Endothelial cell of umbilical vein (primary cell): Measurements from ENCODE around the gene CELF1. TPM values are rescaled to one million over a fixed set of nuclear protein-coding genes. Genes with fewer than 3 reads are reported as not detected.

ENCODE experiments used
- BruUV-seq: library from RNA; stranded (reverse); fragments of 400-500 nt; replicated peaks from 2 replicates; lab custom pipeline; 2021; lab: Mats Ljungman, UMichigan
- CTCF ChIA-PET: fragments of 300-600, 350-600 bp; sonication (Branson Sonifier 250); formaldehyde crosslinking; loops from one replicate; lab custom pipeline; 2021; ENCODE audit warnings: antibody characterized with exemption, inconsistent platforms; lab: Charles Lee
- POLR2A ChIA-PET: fragments of 300-600, 350-600 bp; sonication (Branson Sonifier 250); formaldehyde crosslinking; loops from one replicate; lab custom pipeline; 2021; ENCODE audit warnings: antibody characterized with exemption, inconsistent platforms; lab: Charles Lee
- DNase-seq: peaks from one replicate; pipeline ENCODE4 v3.0.0-alpha.2; 2011; ENCODE audit warnings: low read depth, low spot score
- FAIRE-seq: peaks from 2 replicates; lab custom pipeline; 2011; peaks lifted over from hg19 to GRCh38; lab: Jason Lieb, UNC
- H2AFZ ChIP-seq: 2 replicates; pipeline ENCODE4 v1.6.0; 2012; ENCODE audit warnings: low read depth, low read length, control low read depth, inconsistent platforms
- H3K27ac ChIP-seq: 2 replicates; pipeline ENCODE4 v1.5.1; 2011; ENCODE audit warnings: low read depth, mild to moderate bottlenecking, control low read depth, low read length, moderate library complexity; ENCODE audit not compliant: insufficient read depth
- H3K27me3 ChIP-seq, 2 experiments: 2 replicates each; pipeline versions ENCODE4 v1.6.0 to v1.6.1; 2011; ENCODE audit warnings: low read length in 2 of 2, mixed read lengths in 1 of 2; ENCODE audit not compliant: control insufficient read depth in 2 of 2, insufficient read depth in 2 of 2
- H3K36me3 ChIP-seq, 2 experiments: 2 replicates in 1 of 2; 3 replicates in 1 of 2; pipeline ENCODE4 v1.5.1; 2011; ENCODE audit warnings: low read length in 2 of 2, mild to moderate bottlenecking in 1 of 2, moderate library complexity in 1 of 2; ENCODE audit not compliant: control insufficient read depth in 2 of 2, insufficient read depth in 2 of 2; ENCODE audit errors: extremely low read depth in 1 of 2
- H3K4me1 ChIP-seq: 3 replicates; pipeline ENCODE4 v1.5.1; 2011; ENCODE audit warnings: mild to moderate bottlenecking, low read length; ENCODE audit not compliant: control insufficient read depth, insufficient read depth; ENCODE audit errors: extremely low read depth
- H3K4me2 ChIP-seq: 2 replicates; pipeline ENCODE4 v1.6.1; 2011; ENCODE audit warnings: low read length, control low read depth, mixed read lengths; ENCODE audit not compliant: insufficient read depth
- H3K4me3 ChIP-seq, 3 experiments: fragments of 200-600 bp in 1 of 3; sonication (generic), shearing (Covaris generic) in 1 of 3; replicated peaks in 1 of 3; 2 replicates each; pipeline ENCODE4 v1.5.1; 2011 to 2016; ENCODE audit warnings: control low read depth in 3 of 3, low read length in 3 of 3, mild to moderate bottlenecking in 2 of 3, inconsistent platforms in 1 of 3, low read depth in 1 of 3, moderate library complexity in 1 of 3; ENCODE audit not compliant: insufficient read depth in 1 of 3
- H3K79me2 ChIP-seq: 2 replicates; pipeline ENCODE4 v1.6.0; 2012; ENCODE audit warnings: low read length, inconsistent platforms; ENCODE audit not compliant: control insufficient read depth, insufficient read depth
- H3K9ac ChIP-seq: replicated peaks from 2 replicates; pipeline ENCODE3; 2011; ENCODE audit warnings: low read length, control low read depth; ENCODE audit not compliant: insufficient read depth; ENCODE audit errors: extremely low read depth
- H3K9me1 ChIP-seq: replicated peaks from 3 replicates; pipeline ENCODE4 v1.6.0; 2011; ENCODE audit warnings: mild to moderate bottlenecking, low read length; ENCODE audit not compliant: control insufficient read depth, insufficient read depth; ENCODE audit errors: extremely low read depth
- H3K9me3 ChIP-seq: replicated peaks from 2 replicates; pipeline ENCODE4 v1.5.1; 2012; ENCODE audit warnings: low read length, inconsistent platforms; ENCODE audit not compliant: control insufficient read depth, insufficient read depth
- H4K20me1 ChIP-seq: replicated peaks from 2 replicates; pipeline ENCODE3; 2011; ENCODE audit warnings: mild to moderate bottlenecking, low read length; ENCODE audit not compliant: control insufficient read depth, insufficient read depth; ENCODE audit errors: extremely low read depth
- CTCF ChIP-seq, 2 donors: IDR thresholded peaks; 1 replicate in 1 of 2; 2 replicates in 1 of 2; pipeline ENCODE4 v1.5.1; 2011; ENCODE audit warnings: low read length in 2 of 2, mild to moderate bottlenecking in 2 of 2, moderate library complexity in 2 of 2, control low read depth in 1 of 2, inconsistent platforms in 1 of 2, low read depth in 1 of 2; ENCODE audit not compliant: insufficient read depth in 1 of 2; ENCODE audit errors: extremely low read depth in 1 of 2
- EZH2 ChIP-seq: IDR thresholded peaks from 2 replicates; pipeline ENCODE4 v1.6.1; 2012; ENCODE audit warnings: borderline replicate concordance, low read depth, mild to moderate bottlenecking, moderate library complexity, low read length, inconsistent platforms; ENCODE audit not compliant: severe bottlenecking
- FOS ChIP-seq: IDR thresholded peaks from 2 replicates; pipeline ENCODE4 v1.6.1; 2011; ENCODE audit warnings: mild to moderate bottlenecking, low read length, moderate library complexity, borderline replicate concordance; ENCODE audit not compliant: insufficient read depth
- GATA2 ChIP-seq: IDR thresholded peaks from 2 replicates; pipeline ENCODE4 v1.7.0; 2011; ENCODE audit warnings: low read depth, mild to moderate bottlenecking, moderate library complexity, mixed read lengths, low read length; ENCODE audit not compliant: insufficient read length, insufficient read depth
- JUN ChIP-seq: IDR thresholded peaks from 2 replicates; pipeline ENCODE4 v1.6.1; 2011; ENCODE audit warnings: borderline replicate concordance, low read depth; ENCODE audit not compliant: insufficient read length, insufficient read depth
- MAX ChIP-seq: IDR thresholded peaks from 2 replicates; pipeline ENCODE4 v1.6.1; 2011; ENCODE audit not compliant: insufficient read depth, insufficient read length
- MYC ChIP-seq: IDR thresholded peaks from one replicate; pipeline ENCODE4 v1.6.1; 2011; ENCODE audit warnings: mild to moderate bottlenecking, low read depth, low read length
- POLR2A ChIP-seq: IDR thresholded peaks from 2 replicates; pipeline ENCODE4 v1.6.1; 2012; ENCODE audit warnings: low read depth, mild to moderate bottlenecking, control low read depth, low read length
- POLR2AphosphoS5 ChIP-seq: IDR thresholded peaks from 2 replicates; pipeline ENCODE4 v1.6.1; 2012; ENCODE audit warnings: low read depth, mild to moderate bottlenecking, control low read depth, low read length, moderate library complexity; ENCODE audit not compliant: insufficient read depth
- dilution Hi-C: fragments of 300-500 bp; cut with MboI; formaldehyde crosslinking; loops from one replicate; pipeline ENCODE4 v1.15.0; 2019; ENCODE audit warnings: low sequenced_read_pairs; ENCODE audit not compliant: extremely low pct_ligation_motif_present
- intact Hi-C: fragments of 100-400 bp; cut with micrococcal nuclease; formaldehyde crosslinking; loops from one replicate; pipeline ENCODE4 v1.10.0; 2022
- polyA plus RNA-seq, 4 experiments: library from polyadenylated mRNA; depleted of rRNA in 3 of 4; stranded (reverse) in 3 of 4; unstranded in 1 of 4; fragments of >200 nt; gene quantifications; 2 replicates each; pipeline versions ENCODE4 v1.2.1 to v1.2.3, GENCODE V29; 2011 to 2012; ENCODE audit warnings: missing spikeins in 1 of 4
- total RNA-seq: library from RNA; stranded (reverse); gene quantifications from 2 replicates; pipeline ENCODE4 v1.2.3, GENCODE V29; 2021

Gene CELF1
- total and polyA plus RNA-seq, 2 donors (not counting 3 experiments of a cell fraction or from before 2014, with no cell fraction given): 66.3 to 120 TPM

- H3K4me3 ChIP-seq: no peak overlapping the region
- H3K9me3 ChIP-seq: no peaks in the 10 kb centered on the region
- no peaks in the 10 kb centered on the region for H3K36me3 ChIP-seq
- intact Hi-C loops (loop anchor here (2.0 kb wide), 1 partner anchor 15 kb away; no protein-coding TSS in a partner anchor), dilution Hi-C loops (no loop called here)
- peak overlapping the region; percentile 60 for H3K4me2 ChIP-seq
- ChIA-PET CTCF (interaction anchor here (1.2 to 2.9 kb wide), 5 partner anchors 10 to 30 kb away, joined by 3 to 10 read pairs (median 4); no protein-coding TSS in a partner anchor), POLR2A (interaction anchor here (0.5 to 1.0 kb wide), 2 partner anchors 8 to 15 kb away, joined by 3 to 6 read pairs; no protein-coding TSS in a partner anchor)
- H3K4me1 ChIP-seq: peaks cover 32% of the 10 kb centered on the region
- H3K9ac ChIP-seq: peak overlapping the region; percentile 30
- H3K79me2 ChIP-seq: peaks cover 92% of the 10 kb centered on the region
- H3K9me1 ChIP-seq: no peaks in the 10 kb centered on the region
- BruUV-seq: no TSS peak
- no peak overlapping the region for H2AFZ ChIP-seq
- FAIRE-seq (peak; percentile 63), DNase-seq (peak; percentile 93)
- peaks cover 3% of the 10 kb centered on the region for H4K20me1 ChIP-seq
- TF ChIP-seq MYC: no peak
- TF ChIP-seq POLR2A: no peak
- no peak for TF ChIP-seq CTCF (IDR thresholded peaks at IDR 0.05; ENCODE audit: extremely low read depth in 1 of 2, insufficient read depth in 1 of 2, low read depth in 1 of 2, low read length in 2 of 2)
- TF ChIP-seq EZH2: no peak
- peak; percentile 97 for TF ChIP-seq FOS
- peak; percentile 2 for TF ChIP-seq GATA2
- peak; percentile 27 for TF ChIP-seq POLR2AphosphoS5
- TF ChIP-seq JUN: peak; percentile 87
- no peak for TF ChIP-seq MAX
- H3K27ac ChIP-seq: peak overlapping the region; percentile 61
- no peaks in the 10 kb centered on the region for H3K27me3 ChIP-seq
Measured at GRCh38 chr11:47523490-47524225, 29.3 kb downstream of the CELF1 start.
